ENCODE results near the gene MTG1. TPM values are rescaled to one million over a fixed set of nuclear protein-coding genes. Genes with fewer than 3 reads are reported as not detected.
"Not testable (repeated sequence)": the region's sequence is repeated elsewhere in the genome, so short reads cannot be mapped to it uniquely, and the experiment has no call there.

MTG1 gene
- total RNA-seq, 1 donor from 2014 or later, result 31.8 TPM

- peak within 1 kb of the TSS; percentile 80 for H3K4me3 ChIP-seq (ENCODE audit: low read depth, low read length)
- DNase-seq (ENCODE audit: low read depth), result no peak
- TF ChIP-seq CTCF (conservative IDR thresholded peaks at IDR 0.05; ENCODE audit: low read depth, low read length), result no peak
Measured at GRCh38 chr10:133379152-133379800, 14.7 kb upstream of the MTG1 start, which contains the start of gene PAOX. Gene PAOX (plus strand): TSS chr10:133379262. CDS start chr10:133379317, 55 bp downstream.

GRCh38 chr10:133379801-133380666 lies 13.9 kb upstream of the MTG1 start:
- peak overlapping the region; percentile 69 for H3K4me3 ChIP-seq (ENCODE audit: low read depth, low read length)
- TF ChIP-seq CTCF (conservative IDR thresholded peaks at IDR 0.05; ENCODE audit: low read depth, low read length), result no peak
- DNase-seq (ENCODE audit: low read depth), result no peak

GRCh38 chr10:133381036-133381435 lies 12.9 kb upstream of the MTG1 start:
- TF ChIP-seq CTCF (conservative IDR thresholded peaks at IDR 0.05; ENCODE audit: low read depth, low read length), result no peak
- no peak for DNase-seq (ENCODE audit: low read depth)
- no peak overlapping the region for H3K4me3 ChIP-seq (ENCODE audit: low read depth, low read length)

GRCh38 chr10:133383551-133383950 lies 10.4 kb upstream of the MTG1 start:
- DNase-seq (ENCODE audit: low read depth), result no peak
- TF ChIP-seq CTCF (conservative IDR thresholded peaks at IDR 0.05; ENCODE audit: low read depth, low read length), result no peak
- no peak overlapping the region for H3K4me3 ChIP-seq (ENCODE audit: low read depth, low read length)

GRCh38 chr10:133384071-133384470 lies 9.9 kb upstream of the MTG1 start:
- no peak overlapping the region for H3K4me3 ChIP-seq (ENCODE audit: low read depth, low read length)
- DNase-seq (ENCODE audit: low read depth), result no peak
- no peak for TF ChIP-seq CTCF (conservative IDR thresholded peaks at IDR 0.05; ENCODE audit: low read depth, low read length)

GRCh38 chr10:133385214-133385613 lies 8.7 kb upstream of the MTG1 start:
- no peak for DNase-seq (ENCODE audit: low read depth)
- TF ChIP-seq CTCF (conservative IDR thresholded peaks at IDR 0.05; ENCODE audit: low read depth, low read length), result no peak

GRCh38 chr10:133386951-133387350 lies 7.0 kb upstream of the MTG1 start:
- H3K4me3 ChIP-seq (ENCODE audit: low read depth, low read length); DNase-seq (ENCODE audit: low read depth): not testable (repeated sequence)

More at GRCh38 chr10:133385214-133385613, 8.7 kb upstream of the MTG1 start:
- no peak overlapping the region for H3K4me3 ChIP-seq (ENCODE audit: low read depth, low read length)
